GM19463 (cell line): ENCODE measurements around the gene SIAH3.

Source experiments
- ATAC-seq: cut with Tn5 transposase; IDR thresholded peaks from one replicate; pipeline ENCODE4 v1.9.1; 2021; ENCODE audit warnings: mild to moderate bottlenecking, moderate library complexity; ENCODE audit not compliant: unreplicated experiment

SIAH3 gene

DNA sequence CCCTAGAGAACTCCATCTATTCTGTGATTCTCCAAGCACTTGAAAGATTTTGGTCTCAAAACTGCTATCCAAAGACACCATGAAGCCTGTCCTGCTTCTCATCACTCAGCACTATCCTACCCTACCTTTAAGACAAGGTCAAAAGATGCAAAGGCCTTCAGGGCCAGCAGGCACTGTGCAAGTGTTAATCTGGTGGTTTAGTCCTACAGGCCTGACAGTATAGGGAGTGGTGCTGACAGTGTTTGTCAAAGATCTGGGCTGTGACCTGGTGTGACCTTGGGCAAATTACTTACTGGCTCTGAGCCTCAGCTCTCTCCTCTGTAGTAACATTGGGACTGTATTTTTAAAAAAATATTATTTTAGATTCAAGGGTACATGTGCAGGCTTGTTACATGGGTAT is 28.0 kb downstream of the SIAH3 start:
- ATAC-seq = no peak

DNA sequence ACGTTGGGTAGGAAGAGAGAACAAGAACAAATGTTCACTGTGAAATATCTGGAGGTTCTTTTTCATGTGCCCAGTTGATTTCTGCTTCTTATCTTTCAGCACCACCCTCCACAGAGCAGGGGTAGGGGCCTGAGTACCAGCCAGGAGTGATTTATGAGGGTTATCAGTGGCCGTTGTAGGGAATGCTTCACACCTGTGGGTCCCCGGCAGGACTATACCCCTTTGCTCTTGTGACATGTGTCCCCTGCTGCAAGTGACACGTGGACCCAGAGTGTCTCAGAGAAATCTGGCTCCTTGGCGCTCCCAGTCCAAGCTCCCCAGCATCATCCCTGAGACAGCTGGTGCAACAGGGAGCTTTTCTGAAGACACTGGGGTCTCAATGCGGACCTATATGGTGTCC is 29.7 kb downstream of the SIAH3 start:
- ATAC-seq = no peak

DNA sequence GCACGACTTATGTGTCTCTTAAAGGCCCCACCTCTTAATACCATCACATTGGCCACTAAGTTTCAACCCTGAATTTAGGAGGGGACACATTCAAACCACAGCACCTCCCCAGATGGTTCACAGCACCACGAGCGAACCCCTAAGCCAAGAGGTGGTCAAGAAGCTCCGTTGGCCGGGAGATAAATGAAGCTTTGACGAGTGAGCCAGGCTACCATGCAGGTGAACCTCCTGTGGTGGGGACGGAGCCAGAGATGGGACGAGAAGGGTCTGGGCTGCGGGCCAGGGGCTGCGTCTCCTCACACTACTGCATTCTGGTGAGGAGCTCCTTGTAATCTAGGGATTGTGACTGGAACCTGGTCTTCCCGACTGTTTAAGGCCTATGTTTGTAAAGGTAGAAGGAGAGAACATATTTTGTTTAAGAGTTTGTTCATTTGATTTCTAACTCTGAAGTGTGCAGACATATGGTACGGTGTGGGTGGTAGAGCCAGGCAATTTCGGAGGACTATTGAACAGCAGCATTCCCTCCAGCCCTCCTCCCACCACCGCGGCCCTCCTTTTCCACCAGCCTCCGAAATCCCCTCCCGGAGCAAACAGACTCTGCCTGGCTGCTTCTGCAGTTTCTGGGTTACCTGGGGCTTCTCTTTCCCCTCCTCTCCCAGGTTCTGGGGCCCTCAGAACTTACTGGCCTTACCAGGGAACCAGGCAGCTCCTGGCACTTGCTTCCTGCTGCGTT is 31.3 kb downstream of the SIAH3 start:
- ATAC-seq = no peak

DNA sequence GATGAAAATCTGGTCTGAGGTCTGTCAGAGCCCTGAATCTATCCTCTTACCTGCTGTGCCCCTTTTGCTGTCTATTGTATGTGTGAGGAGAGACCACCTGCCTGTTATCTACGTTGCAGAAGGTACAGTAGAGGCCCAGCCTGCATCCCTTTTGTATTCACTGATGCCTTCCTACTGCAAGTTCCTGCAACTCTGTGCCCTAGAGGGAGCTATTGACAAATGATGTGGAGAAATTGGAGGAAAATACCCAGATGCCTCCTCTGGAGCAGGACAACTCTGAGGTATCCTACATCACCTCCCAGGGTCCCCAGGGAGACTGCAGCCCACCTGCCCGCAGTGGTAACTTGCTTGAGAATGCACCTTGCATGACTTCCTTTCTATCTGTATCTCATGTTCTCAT is 33.7 kb downstream of the SIAH3 start:
- ATAC-seq = no peak

DNA sequence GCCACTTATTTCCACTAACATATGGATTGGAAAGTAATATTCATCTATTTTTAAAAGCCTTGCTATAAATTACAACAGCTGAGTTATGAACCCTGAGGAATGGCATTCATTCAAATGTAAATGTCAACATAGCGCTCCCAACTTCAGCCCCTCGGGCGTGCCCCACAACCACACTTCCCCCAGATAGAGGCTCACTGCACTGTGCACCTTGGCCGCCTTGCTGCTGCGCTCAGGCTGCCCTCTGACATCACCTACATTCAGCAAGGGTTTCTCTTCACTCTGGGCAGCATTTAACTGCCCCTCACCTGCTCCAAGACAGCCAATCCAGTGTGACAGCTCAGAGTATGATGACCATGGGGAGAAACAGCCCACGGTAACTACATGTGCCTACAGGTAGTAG is 35.1 kb downstream of the SIAH3 start:
- ATAC-seq = no peak

DNA sequence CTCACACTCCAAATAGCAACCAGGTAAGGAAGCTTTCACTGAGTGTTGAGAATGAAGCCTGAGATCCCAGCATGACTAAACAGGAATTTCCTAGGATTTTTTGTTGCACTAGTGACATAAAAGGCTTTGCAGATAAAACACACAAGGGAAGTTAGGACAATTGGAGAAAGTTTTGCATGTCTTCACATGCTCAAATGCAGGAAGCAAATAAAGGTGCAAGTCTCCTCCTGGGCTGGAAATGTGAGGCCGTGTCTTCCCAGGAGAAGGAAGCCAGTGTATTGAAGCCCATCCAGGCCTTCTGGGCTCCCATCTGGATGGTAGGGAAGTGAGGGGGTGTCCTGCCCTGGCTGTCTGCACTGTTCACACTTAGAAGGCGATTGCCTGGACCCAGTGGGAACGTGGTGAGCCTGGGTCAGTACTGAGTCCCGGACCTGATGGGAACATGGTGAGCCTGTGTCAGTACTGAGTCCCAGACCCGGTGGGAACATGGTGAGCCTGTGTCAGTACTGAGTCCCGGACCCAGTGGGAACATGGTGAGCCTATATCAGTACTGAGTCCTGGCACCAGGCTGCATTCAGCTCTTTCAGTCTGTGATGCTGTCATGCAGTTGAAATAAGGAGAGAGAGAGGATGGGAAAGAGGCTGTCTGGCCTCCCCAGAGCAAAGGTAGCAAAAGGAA is 38.7 kb downstream of the SIAH3 start:
- no peak for ATAC-seq

DNA sequence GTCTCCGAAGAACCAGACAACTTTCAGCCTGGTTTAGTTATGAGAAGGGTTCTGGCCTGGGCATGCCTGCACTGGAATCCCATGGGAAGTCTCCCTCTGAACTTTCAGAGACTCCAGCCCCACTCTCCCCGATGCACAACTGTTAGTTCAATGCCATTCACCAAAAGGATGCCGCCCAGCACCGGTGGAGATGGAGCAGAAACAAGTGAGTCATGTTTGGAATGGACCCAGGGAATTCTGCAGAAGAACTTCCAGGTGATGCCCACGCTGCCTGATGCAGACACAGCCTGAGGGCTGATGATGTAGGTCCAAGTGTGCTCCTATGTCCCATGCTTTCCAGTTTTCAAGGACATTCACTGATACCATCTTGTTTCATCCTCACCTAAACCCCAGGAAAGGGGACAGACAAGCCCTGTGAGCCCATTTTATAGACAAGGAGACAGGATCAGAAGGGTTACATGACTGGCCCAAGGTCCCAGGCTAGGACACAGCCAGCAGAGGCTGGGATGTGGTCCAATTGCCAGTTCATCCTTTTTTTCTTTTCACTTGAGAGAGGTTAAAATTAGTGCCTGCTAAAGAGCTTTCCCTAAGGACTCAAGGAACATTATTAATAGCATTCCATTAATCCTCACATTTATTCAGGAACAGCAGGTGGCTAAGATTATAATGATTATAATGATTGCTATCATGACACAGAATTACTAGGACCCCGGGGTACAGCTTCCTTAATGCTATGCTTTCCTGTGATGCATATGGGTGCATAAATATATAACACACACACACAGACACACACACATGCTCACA is 39.5 kb downstream of the SIAH3 start:
- ATAC-seq = no peak

DNA sequence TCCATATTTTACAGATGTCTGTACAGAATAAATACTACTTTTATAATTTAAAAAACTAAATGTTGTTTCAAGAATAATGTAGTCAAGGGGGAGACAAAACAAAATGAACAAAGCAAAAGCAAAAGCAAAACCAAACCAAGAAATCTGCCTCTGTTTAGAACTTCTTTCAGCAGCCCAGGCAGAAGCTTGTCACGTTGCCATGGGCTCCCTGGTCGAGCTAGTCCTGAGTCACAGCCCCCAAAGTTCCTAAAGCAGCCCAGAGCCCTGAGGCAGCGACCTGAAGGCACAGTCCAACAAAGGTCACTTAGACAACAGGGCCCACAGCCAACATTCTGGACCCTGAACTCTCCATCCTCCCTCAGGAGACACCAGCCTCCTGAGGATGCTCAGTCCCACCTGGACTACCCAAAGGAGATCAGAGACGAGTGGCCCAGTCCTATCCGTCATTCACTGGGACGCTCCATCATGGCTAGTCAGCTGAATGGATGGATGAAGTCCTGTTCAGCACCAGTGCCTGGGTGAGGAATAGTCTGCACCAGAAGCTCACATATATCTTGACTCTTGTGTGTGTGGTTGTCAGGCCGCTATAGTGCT is 41.7 kb downstream of the SIAH3 start:
- ATAC-seq = no peak

DNA sequence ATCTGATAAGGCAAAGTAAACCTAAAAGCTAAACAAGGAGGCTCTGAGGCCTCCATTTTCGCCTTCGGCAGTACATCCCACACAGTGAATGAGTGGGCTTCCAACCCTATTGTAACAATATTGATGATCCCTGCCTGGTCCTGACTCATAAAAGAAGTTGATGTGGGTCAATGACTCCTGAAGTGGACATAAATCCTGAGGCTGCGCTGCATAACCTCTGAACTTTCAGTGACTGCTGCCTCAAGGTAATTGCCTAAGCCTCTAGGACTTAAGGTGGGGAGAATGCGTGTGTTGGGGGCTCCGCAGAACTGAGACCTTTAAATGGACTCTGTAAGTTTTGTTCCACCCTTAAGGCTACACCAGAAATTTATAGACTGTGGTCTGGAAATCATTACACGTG is 42.6 kb downstream of the SIAH3 start:
- ATAC-seq = no peak

DNA sequence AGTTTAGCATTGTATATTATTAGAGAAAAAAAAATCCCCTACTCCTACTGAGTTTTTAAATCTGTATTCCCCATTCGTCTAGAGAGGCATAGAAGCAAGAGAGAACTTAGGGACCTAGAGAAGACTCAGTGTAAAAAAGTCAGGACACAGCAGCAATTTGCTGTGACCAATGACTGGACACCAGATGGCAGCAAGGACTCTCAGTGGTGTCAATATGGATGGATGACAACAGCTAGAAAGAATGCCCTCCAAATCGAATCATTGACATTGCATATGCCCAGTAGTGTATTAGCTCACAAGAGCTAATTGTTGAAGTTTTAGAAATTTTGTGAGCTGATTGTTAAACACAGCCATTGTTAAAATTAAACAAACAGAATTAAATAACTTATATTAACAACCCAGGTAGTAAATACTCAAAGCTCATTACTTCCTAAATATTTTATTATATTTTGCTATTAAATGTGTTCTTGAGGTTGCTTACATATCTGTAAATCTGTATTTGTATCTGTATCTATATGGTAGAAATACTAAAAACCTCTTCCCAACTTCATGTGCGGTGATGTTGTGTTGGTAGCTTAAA is 43.9 kb downstream of the SIAH3 start:
- ATAC-seq = no peak

DNA sequence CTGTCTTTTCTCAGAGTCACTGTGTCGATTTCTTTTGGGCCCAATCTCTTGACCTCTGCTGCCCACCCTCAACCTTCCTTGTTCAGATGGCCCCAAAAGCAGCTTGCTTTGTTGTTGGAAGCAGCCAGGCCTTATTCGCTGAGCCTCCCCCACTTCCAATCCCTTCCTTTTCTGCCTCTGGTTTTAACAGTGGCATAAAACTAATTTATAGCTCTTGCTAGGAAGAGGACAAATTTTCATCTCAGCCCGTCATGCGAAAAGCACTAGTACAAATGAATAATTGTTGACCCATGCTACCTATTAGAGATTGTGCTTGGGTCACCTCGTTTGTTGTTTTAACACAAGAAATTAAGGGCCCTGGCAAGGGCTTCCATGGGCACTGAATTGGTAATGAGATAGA is 51.1 kb downstream of the SIAH3 start:
- ATAC-seq = no peak

DNA sequence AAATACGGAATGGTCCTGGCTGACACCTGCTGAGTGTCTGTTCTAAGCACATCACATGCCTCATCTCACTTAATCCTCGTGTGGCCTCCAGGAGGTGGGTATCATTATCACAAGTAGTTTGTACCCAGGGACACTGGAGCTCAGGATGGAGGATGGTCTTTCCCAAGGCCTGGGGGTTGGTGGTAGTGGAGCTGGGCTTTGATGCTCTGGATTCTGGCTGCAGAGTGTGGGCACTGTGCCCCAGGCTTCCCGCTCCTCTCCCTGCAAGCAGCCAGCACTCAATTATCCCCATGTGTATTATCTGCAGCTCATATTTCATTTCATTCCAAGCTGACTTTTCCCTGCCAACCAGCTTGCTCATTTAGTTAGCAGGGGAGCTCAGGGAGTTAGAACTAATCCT is 52.1 kb downstream of the SIAH3 start:
- no peak for ATAC-seq

DNA sequence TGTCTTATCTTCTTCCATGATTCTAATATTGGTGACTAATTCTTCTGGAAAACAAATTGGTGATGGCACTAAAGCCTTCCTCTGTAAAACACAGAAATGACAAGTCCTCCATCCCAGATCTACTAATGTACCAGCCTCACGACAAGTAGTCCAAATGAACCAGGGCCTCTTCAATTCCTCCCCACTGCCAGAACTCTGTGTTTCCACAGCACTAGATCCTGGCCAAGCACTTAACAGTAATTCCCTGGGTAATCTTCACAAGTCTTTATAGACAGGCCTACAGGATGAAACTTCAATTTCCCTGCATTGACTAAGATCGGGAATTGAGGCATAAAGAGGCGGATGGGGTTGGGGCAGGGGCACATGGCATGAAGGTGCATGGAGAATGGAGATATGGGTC is 52.7 kb downstream of the SIAH3 start:
- ATAC-seq = no peak

DNA sequence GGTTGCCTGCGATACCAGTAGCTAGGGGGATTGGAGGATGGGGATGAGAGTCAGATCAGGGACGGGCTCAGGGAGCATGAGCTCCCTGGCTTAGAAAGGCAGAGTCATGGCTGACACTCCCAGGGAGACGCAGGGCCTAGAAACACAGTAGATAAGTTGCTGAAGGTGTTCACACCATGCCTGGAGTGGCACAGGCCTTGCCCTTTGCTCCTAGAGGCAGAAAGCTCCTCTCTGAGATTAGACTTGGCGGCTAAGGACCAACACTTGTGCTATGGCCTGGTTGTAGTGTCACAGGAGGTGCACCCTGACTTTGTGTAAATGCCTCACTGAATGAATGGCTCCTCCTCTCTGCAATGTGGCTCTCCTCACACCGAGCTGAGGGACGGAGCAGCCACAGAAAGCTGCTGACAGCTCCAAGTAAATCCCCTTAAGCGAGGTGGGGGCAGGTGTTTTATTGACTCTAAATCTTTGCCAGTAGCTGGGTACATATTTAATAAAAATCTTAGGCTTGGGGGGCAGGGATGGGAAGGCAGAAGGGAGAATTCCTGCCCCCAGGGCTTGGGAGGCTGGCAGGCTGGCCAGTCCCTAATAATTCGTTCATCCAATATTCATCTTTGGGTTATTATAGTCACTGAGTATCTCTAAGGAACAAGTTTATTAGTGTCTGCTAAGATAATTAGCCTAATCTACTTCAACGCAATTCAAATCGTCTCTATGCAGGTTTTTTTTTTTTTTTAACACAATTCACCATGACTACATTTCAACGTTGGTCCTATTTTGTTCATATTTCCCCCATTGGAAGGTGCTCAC is 54.9 kb downstream of the SIAH3 start:
- ATAC-seq = no peak

DNA sequence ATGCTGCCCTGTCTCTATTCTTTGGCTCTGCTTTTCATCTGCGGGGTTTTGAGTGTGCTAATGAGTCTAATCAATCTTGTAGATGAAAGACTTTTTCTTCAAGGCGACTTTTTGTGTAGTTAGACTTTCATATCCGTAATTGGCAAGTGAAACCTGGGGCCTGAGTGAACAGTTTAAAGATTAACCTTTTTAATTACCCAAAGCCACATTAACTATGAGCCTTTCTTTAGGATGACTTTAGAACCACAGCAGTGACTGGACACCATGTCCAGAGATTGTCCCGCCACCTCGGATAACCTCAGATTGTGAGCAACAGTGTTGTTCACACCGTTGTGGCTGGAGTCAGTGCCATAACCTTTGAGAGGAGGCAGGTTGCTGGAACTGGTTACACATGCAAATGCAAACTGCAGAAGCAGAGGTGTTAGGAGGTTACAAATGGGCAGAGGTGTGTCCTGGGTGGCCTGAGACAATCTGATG is 58.7 kb downstream of the SIAH3 start:
- ATAC-seq = peak; percentile 70

DNA sequence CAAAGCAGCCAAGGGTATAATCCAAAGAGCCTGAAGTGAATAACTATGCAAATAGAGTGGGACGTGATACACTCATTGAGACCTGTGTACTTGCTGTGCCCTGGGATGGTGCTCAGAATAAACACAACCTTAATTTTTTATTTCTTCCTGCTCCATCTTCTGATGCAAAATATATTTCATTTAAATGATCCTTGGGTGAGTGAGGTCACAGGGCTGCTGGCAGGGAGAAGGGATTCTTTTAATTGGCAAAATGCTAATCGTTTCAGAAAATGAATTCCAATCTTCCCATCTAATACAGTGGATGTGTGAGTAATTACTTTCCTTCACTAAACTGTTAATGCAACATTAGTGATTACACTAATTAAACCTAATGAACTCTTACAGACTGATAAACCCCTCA is 63.5 kb downstream of the SIAH3 start:
- no peak for ATAC-seq

DNA sequence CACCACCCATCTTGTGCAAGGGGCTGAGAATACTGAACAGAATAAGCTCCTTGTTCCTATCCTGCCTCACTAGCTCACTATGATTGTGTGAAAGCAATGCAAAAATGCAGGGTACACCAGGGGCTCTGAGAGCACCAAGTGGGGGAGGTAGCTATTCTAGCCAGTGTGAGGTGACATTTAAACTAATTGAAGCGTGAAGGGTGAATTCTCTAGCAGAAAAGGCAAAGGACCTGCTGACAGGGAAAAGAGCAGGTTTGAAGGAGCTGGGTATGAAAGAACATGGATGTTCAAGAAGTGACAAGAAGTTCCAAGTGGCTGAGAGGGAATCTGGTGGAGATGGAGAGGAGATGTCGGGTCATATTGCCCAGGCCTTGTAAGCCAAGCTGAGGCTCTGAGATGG is 64.2 kb downstream of the SIAH3 start:
- no peak for ATAC-seq

DNA sequence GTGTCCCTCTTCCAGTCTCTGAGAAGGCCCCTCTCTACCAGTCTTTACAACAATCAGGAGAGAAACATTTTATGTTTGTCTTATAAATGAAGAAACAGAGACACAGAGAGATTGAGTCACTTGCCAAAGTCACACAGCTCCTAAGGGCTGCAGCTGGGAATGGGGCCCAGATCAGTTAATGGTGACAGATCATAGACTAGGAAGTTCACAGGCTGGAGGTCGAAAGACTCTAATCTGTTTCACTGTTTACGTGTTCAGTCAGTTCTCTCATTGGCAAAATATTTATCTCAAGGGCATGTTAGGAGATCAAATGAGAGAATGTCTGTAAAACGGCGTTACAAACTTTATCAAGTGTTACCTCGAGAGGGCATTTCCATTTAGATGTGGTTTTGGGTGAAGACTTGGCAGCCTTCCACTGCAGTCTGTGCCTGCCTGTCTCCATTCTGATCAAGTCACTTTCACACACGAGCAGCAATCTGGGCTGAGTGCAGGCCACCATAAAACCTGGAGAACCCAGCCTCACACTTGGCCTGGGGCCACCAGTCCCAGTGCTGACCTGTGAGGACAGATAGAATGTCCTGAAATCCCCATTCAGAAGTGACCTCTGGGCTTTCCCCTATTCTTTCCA is 65.1 kb downstream of the SIAH3 start:
- no peak for ATAC-seq

DNA sequence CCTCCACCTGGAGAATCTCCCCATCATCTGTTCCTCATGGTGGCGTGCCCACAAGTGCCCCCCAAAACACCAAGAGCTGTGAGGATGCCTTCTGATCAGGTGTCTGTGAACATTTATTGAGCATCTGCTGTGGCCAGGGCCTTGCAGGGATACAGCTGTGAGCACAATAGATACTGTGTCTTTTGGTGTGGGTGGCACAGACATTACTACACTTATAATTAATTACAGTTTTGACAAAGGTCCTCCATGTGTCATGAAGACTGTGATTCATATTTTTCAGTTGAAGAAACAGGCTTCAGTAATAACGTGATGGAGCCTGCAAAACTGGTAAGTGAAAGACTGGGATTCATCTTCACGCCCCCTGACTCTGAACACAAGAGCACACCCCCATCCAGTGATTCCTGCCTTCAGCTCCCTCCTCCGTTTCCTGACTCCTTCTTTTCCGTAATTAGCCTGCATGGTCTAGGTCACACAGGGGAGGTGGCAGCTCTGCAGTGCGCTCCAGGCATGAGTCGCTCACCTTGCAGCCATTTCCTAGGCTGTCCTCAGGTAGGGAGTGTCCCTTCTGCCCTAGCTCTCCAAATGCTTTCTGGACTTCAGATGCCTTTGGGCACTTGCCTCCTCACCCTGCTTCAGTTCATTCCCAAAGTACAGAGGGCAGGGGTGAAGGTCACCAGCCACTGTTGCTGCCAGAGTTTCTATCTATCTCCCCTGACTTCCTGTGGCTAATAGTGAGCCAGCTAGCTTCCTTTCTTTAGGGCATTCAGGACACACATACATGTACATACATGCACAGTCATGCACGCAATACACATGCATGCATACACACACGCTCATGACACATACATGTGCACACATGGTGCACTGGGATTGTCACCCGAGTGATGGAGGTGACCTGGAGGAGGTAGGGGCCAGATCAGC is 66.5 kb downstream of the SIAH3 start:
- no peak for ATAC-seq
